ENCODE measurements around the gene CTNNBIP1.

Gene CTNNBIP1

DNA sequence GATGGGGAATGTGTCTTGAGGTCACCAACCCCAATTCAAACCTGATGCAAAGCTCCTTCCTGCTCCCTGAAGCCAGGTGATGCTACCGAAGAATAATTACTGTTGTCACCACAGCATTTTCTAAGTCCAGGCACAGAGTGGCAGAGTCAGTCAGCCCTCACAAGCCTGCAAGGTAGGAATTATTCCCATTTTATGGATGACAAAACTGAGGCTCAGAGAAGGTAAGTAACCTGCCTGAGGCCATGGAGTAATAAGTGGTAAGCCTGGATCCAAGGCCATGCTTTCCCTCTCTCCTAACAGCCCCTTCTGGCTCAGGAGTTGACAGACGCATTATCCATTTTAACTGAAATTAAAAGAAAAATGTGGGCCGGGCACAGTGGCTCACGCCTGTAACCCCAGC, 23.0 kb downstream of the CTNNBIP1 start:
- TF ChIP-seq, protein P1, sequence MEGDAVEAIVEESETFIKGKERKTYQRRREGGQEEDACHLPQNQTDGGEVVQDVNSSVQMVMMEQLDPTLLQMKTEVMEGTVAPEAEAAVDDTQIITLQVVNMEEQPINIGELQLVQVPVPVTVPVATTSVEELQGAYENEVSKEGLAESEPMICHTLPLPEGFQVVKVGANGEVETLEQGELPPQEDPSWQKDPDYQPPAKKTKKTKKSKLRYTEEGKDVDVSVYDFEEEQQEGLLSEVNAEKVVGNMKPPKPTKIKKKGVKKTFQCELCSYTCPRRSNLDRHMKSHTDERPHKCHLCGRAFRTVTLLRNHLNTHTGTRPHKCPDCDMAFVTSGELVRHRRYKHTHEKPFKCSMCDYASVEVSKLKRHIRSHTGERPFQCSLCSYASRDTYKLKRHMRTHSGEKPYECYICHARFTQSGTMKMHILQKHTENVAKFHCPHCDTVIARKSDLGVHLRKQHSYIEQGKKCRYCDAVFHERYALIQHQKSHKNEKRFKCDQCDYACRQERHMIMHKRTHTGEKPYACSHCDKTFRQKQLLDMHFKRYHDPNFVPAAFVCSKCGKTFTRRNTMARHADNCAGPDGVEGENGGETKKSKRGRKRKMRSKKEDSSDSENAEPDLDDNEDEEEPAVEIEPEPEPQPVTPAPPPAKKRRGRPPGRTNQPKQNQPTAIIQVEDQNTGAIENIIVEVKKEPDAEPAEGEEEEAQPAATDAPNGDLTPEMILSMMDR (IDR thresholded peaks at IDR 0.05; ENCODE audit: low read length), result no peak
- no peak for TF ChIP-seq EZH2 (IDR thresholded peaks at IDR 0.05; ENCODE audit: borderline replicate concordance, low read length)
- Histone ChIP-seq H3K4me3 (ENCODE audit: low read depth, low read length, poor library complexity, severe bottlenecking) (no peak overlapping the region), H3K9ac (ENCODE audit: low read length) (no peak overlapping the region), H3K4me1 (ENCODE audit: insufficient read depth, low read length, severe bottlenecking) (no peaks in the 10 kb centered on the region), H3K9me3 (ENCODE audit: low read length) (no peaks in the 10 kb centered on the region), H3K79me2 (ENCODE audit: insufficient read depth, low read length) (no peaks in the 10 kb centered on the region), H3K36me3 (ENCODE audit: insufficient read depth, low read length) (no peaks in the 10 kb centered on the region), H3K9me2 (ENCODE audit: low read depth, low read length) (no peaks in the 10 kb centered on the region), H4K20me1 (ENCODE audit: insufficient read depth, low read length) (no peaks in the 10 kb centered on the region), H3K27ac (ENCODE audit: low read depth, low read length, poor library complexity, severe bottlenecking) (no peak overlapping the region), H3F3A (ENCODE audit: insufficient read depth, low read length) (no peaks in the 10 kb centered on the region), H3K27me3 (ENCODE audit: insufficient read depth, low read length) (no peaks in the 10 kb centered on the region), H3K4me2 (ENCODE audit: low read length) (no peak overlapping the region), H2AFZ (ENCODE audit: low read length) (no peak overlapping the region)

DNA sequence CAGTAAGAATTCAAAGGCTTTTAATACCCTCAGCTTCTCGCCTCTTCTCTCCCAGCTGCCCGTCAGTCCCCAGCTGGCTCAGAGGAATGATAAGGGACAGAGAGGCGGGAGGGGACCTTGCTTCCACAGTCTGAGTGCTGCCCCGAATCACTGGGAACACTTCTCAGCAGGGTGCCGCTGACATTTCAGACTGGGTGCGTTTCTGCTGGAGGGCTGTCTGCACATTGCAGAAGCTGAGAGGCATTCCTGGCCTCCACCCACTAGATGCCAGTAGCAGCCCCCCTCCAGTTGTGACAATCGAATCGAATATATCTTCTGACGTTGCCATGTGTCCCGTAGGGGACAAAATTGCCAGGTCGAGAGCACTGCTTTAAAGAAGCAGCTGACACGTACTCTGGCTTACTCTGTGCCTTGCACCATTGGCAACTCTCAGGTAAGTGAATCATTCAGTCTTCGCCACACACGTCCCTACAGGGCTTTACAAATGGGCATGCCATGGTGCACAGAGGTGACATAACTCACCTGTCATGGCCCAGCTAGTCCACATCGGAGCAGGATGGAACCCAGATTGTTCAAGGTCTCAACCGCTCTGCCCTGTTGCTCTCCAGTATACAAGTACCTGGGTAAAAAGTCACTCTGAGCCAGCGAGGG, 23.9 kb downstream of the CTNNBIP1 start:
- no peak overlapping the region for H3K9ac ChIP-seq (ENCODE audit: low read length)
- TF ChIP-seq EZH2 (IDR thresholded peaks at IDR 0.05; ENCODE audit: borderline replicate concordance, low read length), result no peak
- TF ChIP-seq, protein P1 (IDR thresholded peaks at IDR 0.05; ENCODE audit: low read length), result no peak

DNA sequence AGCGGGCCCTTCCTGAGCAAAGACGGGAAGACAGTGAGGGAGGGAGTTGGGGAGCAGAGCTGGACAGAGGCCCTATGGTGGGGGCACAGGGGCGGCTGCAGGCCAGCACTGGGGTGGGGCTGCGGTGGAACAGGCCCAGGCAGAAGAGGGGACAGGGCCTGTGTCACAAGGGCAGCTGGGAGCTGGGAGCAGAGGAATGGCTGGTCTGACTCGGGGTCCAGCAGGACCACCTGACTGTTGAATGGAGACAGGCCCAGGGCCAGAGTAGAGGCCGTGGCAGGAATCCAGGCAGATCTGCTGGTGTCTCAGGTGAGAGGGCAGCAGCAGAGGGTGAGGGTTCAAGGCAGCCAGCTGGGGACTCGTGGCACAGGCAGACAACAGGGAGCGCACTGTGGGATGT, 25.3 kb downstream of the CTNNBIP1 start:
- no peaks in the 10 kb centered on the region for H3K9me3 ChIP-seq (ENCODE audit: low read length)
- no peaks in the 10 kb centered on the region for H3K79me2 ChIP-seq (ENCODE audit: insufficient read depth, low read length)
- TF ChIP-seq EZH2 (IDR thresholded peaks at IDR 0.05; ENCODE audit: borderline replicate concordance, low read length), result no peak
- TF ChIP-seq, protein P1 (IDR thresholded peaks at IDR 0.05; ENCODE audit: low read length), result no peak
- H3K4me1 ChIP-seq (ENCODE audit: insufficient read depth, low read length, severe bottlenecking), result no peaks in the 10 kb centered on the region
- no peak overlapping the region for H3K9ac ChIP-seq (ENCODE audit: low read length)
- H3F3A ChIP-seq (ENCODE audit: insufficient read depth, low read length), result no peaks in the 10 kb centered on the region
- H3K27me3 ChIP-seq (ENCODE audit: insufficient read depth, low read length), result no peaks in the 10 kb centered on the region
- no peak overlapping the region for H3K4me2 ChIP-seq (ENCODE audit: low read length)
- no peaks in the 10 kb centered on the region for H3K36me3 ChIP-seq (ENCODE audit: insufficient read depth, low read length)
- no peak overlapping the region for H3K27ac ChIP-seq (ENCODE audit: low read depth, low read length, poor library complexity, severe bottlenecking)
- no peaks in the 10 kb centered on the region for H3K9me2 ChIP-seq (ENCODE audit: low read depth, low read length)
- H4K20me1 ChIP-seq (ENCODE audit: insufficient read depth, low read length), result no peaks in the 10 kb centered on the region
- H3K4me3 ChIP-seq (ENCODE audit: low read depth, low read length, poor library complexity, severe bottlenecking), result no peak overlapping the region
- no peak overlapping the region for H2AFZ ChIP-seq (ENCODE audit: low read length)

More for the DNA sequence above, 23.9 kb downstream of the CTNNBIP1 start:
- H2AFZ ChIP-seq (ENCODE audit: low read length), result no peak overlapping the region
- H3K36me3 ChIP-seq (ENCODE audit: insufficient read depth, low read length), result no peaks in the 10 kb centered on the region
- no peaks in the 10 kb centered on the region for H3K27me3 ChIP-seq (ENCODE audit: insufficient read depth, low read length)
- H3K79me2 ChIP-seq (ENCODE audit: insufficient read depth, low read length), result no peaks in the 10 kb centered on the region
- no peaks in the 10 kb centered on the region for H4K20me1 ChIP-seq (ENCODE audit: insufficient read depth, low read length)
- no peak overlapping the region for H3K4me2 ChIP-seq (ENCODE audit: low read length)
- no peak overlapping the region for H3K4me3 ChIP-seq (ENCODE audit: low read depth, low read length, poor library complexity, severe bottlenecking)
- no peaks in the 10 kb centered on the region for H3F3A ChIP-seq (ENCODE audit: insufficient read depth, low read length)
- no peaks in the 10 kb centered on the region for H3K4me1 ChIP-seq (ENCODE audit: insufficient read depth, low read length, severe bottlenecking)
- H3K9me2 ChIP-seq (ENCODE audit: low read depth, low read length), result no peaks in the 10 kb centered on the region
- no peak overlapping the region for H3K27ac ChIP-seq (ENCODE audit: low read depth, low read length, poor library complexity, severe bottlenecking)
- H3K9me3 ChIP-seq (ENCODE audit: low read length), result no peaks in the 10 kb centered on the region
